Measurements from ENCODE around the gene MICAL3.
A peak's percentile ranks its signal among the peaks of the same experiment; 100 is the strongest.
"Not testable (repeated sequence)": the region's sequence is repeated elsewhere in the genome, so short reads cannot be mapped to it uniquely, and the experiment has no call there.

Gene MICAL3, protein sequence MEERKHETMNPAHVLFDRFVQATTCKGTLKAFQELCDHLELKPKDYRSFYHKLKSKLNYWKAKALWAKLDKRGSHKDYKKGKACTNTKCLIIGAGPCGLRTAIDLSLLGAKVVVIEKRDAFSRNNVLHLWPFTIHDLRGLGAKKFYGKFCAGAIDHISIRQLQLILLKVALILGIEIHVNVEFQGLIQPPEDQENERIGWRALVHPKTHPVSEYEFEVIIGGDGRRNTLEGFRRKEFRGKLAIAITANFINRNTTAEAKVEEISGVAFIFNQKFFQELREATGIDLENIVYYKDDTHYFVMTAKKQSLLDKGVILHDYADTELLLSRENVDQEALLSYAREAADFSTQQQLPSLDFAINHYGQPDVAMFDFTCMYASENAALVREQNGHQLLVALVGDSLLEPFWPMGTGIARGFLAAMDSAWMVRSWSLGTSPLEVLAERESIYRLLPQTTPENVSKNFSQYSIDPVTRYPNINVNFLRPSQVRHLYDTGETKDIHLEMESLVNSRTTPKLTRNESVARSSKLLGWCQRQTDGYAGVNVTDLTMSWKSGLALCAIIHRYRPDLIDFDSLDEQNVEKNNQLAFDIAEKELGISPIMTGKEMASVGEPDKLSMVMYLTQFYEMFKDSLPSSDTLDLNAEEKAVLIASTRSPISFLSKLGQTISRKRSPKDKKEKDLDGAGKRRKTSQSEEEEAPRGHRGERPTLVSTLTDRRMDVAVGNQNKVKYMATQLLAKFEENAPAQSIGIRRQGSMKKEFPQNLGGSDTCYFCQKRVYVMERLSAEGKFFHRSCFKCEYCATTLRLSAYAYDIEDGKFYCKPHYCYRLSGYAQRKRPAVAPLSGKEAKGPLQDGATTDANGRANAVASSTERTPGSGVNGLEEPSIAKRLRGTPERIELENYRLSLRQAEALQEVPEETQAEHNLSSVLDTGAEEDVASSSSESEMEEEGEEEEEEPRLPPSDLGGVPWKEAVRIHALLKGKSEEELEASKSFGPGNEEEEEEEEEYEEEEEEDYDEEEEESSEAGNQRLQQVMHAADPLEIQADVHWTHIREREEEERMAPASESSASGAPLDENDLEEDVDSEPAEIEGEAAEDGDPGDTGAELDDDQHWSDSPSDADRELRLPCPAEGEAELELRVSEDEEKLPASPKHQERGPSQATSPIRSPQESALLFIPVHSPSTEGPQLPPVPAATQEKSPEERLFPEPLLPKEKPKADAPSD (N-terminal part only)

DNA sequence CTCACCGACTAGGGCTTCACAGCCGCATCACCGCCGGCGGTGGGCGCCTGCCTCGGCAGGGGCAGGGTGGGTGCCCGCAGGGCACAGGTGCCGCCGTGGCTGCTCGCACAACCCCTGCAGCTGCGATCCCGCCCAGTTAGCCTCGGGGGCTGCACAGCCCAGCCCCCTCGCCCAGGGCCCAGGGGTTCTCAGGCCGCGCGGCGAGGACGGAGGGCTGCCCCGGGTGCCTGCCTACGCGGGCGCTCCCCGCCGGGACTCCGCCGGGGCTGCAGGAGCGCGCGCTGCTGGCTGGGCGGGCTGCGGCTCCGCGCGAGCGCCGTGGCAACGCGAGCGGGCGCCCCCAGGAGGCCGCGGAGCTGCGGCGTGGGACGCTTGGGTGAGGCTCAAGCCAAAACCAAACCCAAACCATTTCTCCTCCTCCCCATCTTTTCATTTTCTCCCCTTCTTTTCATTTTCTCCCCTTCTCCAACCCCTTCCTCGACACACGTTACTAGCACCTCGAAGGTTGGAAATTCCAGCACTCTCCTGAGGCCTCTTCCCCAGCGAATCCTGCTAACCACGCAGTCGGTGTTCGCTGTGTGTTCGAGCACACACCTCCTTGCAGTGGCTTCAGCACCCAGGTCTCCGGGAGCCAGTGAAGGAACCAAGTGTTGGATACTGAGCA lies at the start of gene MICAL3:
Gene MICAL3, minus strand, starts transcription at position 286 of the 664 bp plus-strand sequence. CDS start 117,749 bp downstream, outside the sequence.
- peak; percentile 65 for DNase-seq

- not testable (repeated sequence) for DNase-seq
Measured at GRCh38 chr22:18073927-18074326, 49.6 kb upstream of the MICAL3 start.

DNA sequence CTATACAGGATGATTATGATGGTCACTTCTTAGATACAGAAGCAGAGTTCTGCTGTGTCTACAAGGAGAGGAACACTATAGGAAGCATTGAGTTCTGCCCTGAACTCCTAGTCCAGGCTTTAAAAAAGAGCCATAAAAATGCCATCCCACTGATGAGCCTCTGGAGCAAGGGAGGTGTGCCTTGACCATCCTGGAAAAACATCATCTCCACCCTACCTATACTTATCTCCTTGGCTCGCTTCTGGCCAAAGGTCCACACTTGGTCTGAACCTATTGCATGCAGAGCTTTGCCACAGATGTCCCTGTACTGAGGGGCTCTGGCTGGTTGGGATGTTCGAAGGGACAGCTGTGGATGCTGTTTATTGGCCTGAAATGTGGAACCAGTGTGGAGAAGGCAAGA lies 49.1 kb upstream of the MICAL3 start:
- no peak for DNase-seq

GRCh38 chr22:18071968-18072310 lies 47.6 kb upstream of the MICAL3 start:
- peak; percentile 41 for DNase-seq

- DNase-seq, result not testable (repeated sequence)
Measured at GRCh38 chr22:18071307-18071967, 47.1 kb upstream of the MICAL3 start.

GRCh38 chr22:18070556-18071306 lies 46.4 kb upstream of the MICAL3 start:
- DNase-seq, result peak; percentile 44

DNA sequence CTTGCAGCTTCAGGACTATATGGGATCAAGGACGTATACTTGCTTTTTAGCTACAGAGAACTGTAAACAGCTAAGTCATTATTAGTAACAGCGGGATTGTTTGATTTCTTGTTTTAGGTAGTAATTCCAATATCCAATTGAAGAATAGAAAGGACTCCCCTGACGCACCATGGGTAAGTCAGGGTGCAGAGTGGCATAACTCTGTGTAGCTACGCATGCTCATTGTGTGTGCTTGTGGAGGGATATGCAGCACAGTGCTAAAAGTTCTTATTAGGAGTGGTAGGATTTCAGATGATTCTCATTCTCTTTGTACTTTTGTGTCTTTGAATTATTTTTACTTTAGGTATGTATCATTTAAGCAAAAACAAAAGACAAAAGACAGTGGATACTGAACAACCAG lies 45.7 kb upstream of the MICAL3 start:
- DNase-seq, result no peak

DNA sequence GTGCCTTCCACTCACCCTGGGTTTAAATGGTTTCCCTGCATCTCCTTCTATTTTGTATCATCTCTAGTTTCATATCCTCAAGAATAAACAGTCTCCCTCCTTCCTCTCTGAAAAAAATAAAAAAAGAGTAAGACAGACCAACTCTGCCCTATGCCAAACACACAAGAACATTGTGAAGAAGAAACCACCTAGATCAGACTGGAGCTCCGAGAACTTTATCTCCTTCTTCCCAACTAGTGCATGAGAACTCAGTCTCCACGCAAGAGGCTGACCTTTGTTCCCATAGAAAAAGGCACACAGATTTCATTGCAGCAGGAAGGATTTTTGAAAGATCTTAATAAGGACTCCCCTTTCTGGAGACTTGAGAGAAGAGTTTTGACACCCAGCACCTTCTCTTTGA lies 44.7 kb upstream of the MICAL3 start:
- DNase-seq, result no peak

GRCh38 chr22:18068381-18068988 lies 44.1 kb upstream of the MICAL3 start:
- DNase-seq, result no peak

- no peak for DNase-seq
Measured at GRCh38 chr22:18067548-18068341, 43.4 kb upstream of the MICAL3 start.

DNA sequence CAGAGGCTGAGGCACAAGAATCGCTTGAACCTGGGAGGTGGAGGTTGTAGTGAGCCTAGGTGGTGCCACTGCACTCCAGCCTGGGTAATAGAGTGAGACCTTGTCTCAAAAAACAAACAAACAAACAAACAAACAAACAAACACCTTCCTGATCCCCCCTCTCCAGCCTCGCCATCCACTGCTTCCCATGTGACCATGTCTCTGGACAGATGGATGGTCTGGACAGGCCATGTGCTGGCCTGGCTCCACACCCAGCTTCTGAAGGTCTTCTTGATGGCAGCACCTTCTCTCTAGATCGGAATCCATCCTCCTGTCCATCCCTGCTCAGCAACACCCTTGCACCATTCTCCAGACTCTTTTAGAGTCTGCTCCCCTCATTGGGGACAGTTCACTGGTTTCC lies 42.8 kb upstream of the MICAL3 start:
- no peak for DNase-seq

GRCh38 chr22:18066181-18066859 lies 42.0 kb upstream of the MICAL3 start:
- no peak for DNase-seq

DNA sequence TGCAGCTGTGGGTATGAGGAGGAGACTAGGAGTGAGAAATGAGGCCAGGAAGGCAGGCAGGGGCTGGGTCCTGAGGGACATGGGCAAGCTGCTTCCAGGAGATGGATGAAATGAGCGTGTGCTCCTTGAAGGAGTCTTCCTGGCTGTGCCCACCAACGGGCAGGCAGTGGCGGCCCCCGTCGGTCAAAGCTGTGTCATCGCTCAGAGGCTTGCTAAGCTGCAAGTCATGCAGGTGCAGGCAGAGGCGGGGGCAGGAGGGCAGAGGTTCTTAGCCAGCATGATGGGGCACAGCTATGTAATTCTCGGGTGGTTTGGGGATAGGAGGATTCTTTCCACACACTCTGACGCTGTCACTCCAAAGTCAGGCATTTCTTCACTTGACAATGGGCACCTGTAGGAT lies 40.9 kb upstream of the MICAL3 start:
- no peak for DNase-seq

DNA sequence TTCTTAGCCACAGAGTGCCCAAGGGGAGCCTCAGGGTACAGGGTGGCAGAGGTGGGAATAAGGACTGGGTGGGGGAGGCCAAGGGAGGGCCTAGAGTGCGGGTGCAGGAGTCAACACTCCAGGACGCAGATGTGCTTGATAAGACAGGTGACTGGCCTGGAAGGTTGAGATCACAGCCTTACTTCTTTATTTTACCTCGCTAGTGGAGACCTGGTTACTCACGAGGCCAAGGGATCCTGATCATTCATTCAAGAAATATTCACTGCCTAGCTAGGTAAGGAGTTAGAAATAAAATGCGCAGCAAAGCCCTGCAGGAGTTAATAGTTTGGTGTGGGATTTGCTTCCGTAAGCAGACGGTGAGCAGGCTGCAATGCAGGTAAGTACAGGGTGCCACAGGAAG lies 40.3 kb upstream of the MICAL3 start:
- DNase-seq, result no peak

GRCh38 chr22:18063715-18064114 lies 39.4 kb upstream of the MICAL3 start:
- not testable (repeated sequence) for DNase-seq

- no peak for DNase-seq
Measured at GRCh38 chr22:18063306-18063705, 38.9 kb upstream of the MICAL3 start.

DNA sequence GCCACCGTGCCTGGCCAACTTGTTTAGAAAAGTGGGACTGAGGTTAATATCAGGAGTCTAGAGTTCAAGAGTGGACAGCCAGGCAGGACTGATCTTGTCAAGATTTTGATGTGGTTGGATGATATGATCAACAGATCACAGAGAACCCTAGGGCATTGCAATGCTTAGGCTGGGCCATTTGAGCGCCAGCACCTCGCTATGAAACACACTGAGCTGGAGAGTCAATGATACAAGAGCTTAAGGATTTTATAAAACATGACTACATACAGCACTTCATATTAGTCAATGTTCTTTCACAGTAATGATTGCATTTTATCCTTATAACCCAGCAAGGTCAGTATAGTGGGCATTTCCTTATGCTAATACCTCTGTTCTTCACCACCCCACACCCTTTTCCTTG lies 38.1 kb upstream of the MICAL3 start:
- no peak for DNase-seq

DNA sequence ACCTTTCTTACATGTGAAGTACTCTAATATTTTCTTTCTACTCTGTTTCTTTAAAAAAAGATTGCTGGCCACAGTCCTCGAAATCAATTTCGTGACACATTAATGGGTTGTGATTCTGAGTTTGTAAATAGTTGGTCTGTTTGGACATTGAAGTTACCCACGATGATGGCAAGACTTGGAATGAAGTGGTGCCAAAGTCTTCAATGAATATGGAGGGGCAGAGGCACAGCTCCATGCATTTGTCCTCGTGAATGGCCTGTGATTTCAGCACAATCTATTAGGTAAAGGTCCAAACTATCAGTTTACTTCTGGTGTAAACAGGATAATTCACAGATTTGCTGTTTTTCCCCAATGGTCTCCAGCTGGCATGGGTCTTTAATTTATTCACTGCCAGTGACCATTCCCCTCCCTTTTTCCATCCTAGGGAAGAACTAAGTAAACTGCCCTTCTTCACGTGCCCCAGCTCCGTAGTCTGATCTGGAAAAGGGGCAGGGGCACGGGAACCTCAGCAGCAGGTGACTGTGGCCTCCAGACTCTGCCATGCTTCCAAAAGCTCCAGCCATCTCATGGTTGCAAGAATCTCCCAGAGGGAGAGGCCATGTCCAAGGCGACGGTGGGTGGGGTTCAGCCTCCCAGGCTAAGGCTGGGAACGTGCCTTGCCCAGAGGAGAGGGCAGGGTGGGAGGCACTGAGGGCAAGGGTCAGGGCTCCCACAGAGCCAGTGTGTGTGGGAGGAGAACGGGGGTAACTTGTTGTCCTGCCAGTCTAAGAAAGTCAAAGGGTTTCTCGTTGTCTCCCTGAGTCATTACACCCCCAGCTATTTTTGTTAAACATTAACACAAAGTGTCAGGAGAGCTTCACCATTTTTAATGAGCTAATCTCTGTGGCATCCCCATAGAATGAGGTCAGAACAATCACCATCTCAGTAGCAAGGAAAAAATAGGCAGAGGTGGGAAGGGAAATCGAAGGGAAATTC lies 36.6 kb upstream of the MICAL3 start:
- no peak for DNase-seq
